ENCODE results near the gene MED7.

- no peak for TF ChIP-seq CTCF (IDR thresholded peaks at IDR 0.05; ENCODE audit: insufficient read depth, low read depth, low read length)
- TF ChIP-seq EZH2 (IDR thresholded peaks at IDR 0.05; ENCODE audit: insufficient read depth, low read length): no peak
Observed at GRCh38 chr5:157178966-157179365, 36.3 kb upstream of the MED7 start.
